WTC11 (cell line): ENCODE results near the gene NBEA. TPM values are rescaled to one million over a fixed set of nuclear protein-coding genes. Genes with fewer than 3 reads are reported as not detected.

Source experiments
- ATAC-seq: fragments of 200-7000 bp; cut with Tn5 transposase; 2 replicates; pipeline ENCODE4 v1.10.0; 2021; ENCODE audit warnings: mild to moderate bottlenecking, moderate library complexity
- CTCF ChIA-PET: fragments of 300-600 bp; sonication (Branson Sonifier 250); formaldehyde crosslinking; loops from one replicate; lab custom pipeline; 2021; ENCODE audit warnings: antibody characterized with exemption; lab: Charles Lee
- POLR2A ChIA-PET: fragments of 350-600 bp; sonication (Branson Sonifier 250); formaldehyde crosslinking; loops from one replicate; lab custom pipeline; 2021; ENCODE audit warnings: antibody characterized with exemption; lab: Charles Lee
- DNase-seq: peaks from one replicate; pipeline ENCODE4 v3.0.0; 2021; ENCODE audit warnings: low spot score
- H3K27ac Mint-ChIP-seq: 2 replicates; pipeline ENCODE4 v1.8.0; 2021; ENCODE audit warnings: mixed read lengths
- H3K27me3 Mint-ChIP-seq: 2 replicates; pipeline ENCODE4 v1.8.0; 2021; ENCODE audit warnings: low read depth, mild to moderate bottlenecking, moderate library complexity, mixed read lengths
- H3K36me3 Mint-ChIP-seq: 2 replicates; pipeline ENCODE4 v1.8.0; 2021; ENCODE audit warnings: mixed read lengths
- H3K4me1 Mint-ChIP-seq: 2 replicates; pipeline ENCODE4 v1.8.0; 2022; ENCODE audit warnings: mixed read lengths
- H3K4me3 Mint-ChIP-seq: 2 replicates; pipeline ENCODE4 v1.8.0; 2021; ENCODE audit warnings: mild to moderate bottlenecking, moderate library complexity, mixed read lengths
- H3K9me3 Mint-ChIP-seq: 2 replicates; pipeline ENCODE4 v1.8.0; 2021; ENCODE audit warnings: mixed read lengths
- ATF1 ChIP-seq: sonication (generic); formaldehyde crosslinking; IDR thresholded peaks from 2 replicates; pipeline ENCODE4 v1.8.1; 2023; ENCODE audit warnings: mild to moderate bottlenecking, moderate library complexity, missing genetic modification reagents
- ATF6 ChIP-seq: sonication (generic); formaldehyde crosslinking; IDR thresholded peaks from 2 replicates; pipeline ENCODE4 v1.8.1; 2023; ENCODE audit warnings: mild to moderate bottlenecking, missing genetic modification reagents
- CBFB ChIP-seq: sonication (generic); formaldehyde crosslinking; IDR thresholded peaks from 2 replicates; pipeline ENCODE4 v1.8.1; 2022; ENCODE audit warnings: mild to moderate bottlenecking, low read depth, missing genetic modification reagents
- E2F1 ChIP-seq: sonication (generic); formaldehyde crosslinking; IDR thresholded peaks from 2 replicates; pipeline ENCODE4 v1.8.0; 2022; ENCODE audit warnings: mild to moderate bottlenecking, missing genetic modification reagents
- EMX1 ChIP-seq: fragments of 250-450 bp; sonication (Bioruptor Pico); IDR thresholded peaks from 2 replicates; pipeline ENCODE4 v1.8.0; 2021; ENCODE audit warnings: mild to moderate bottlenecking
- ERG ChIP-seq: fragments of 250-450 bp; sonication (Bioruptor Pico); IDR thresholded peaks from 2 replicates; pipeline ENCODE4 v1.8.0; 2021; ENCODE audit warnings: mild to moderate bottlenecking
- ESRRA ChIP-seq: sonication (generic); formaldehyde crosslinking; IDR thresholded peaks from 2 replicates; pipeline ENCODE4 v1.8.1; 2022; ENCODE audit warnings: mild to moderate bottlenecking, missing genetic modification reagents, borderline replicate concordance
- FOXJ3 ChIP-seq: sonication (generic); formaldehyde crosslinking; IDR thresholded peaks from 2 replicates; pipeline ENCODE4 v1.9.0; 2021; ENCODE audit warnings: missing genetic modification reagents, mild to moderate bottlenecking, borderline replicate concordance
- GTF2I ChIP-seq: fragments of 250-450 bp; sonication (Bioruptor Pico); conservative IDR thresholded peaks from 2 replicates; pipeline ENCODE4 v1.4.0; 2021; ENCODE audit warnings: mild to moderate bottlenecking
- KAT7 ChIP-seq: sonication (generic); formaldehyde crosslinking; IDR thresholded peaks from 2 replicates; pipeline ENCODE4 v1.8.1; 2023; ENCODE audit warnings: missing genetic modification reagents, mild to moderate bottlenecking, borderline replicate concordance
- ZBTB21 ChIP-seq: sonication (generic); formaldehyde crosslinking; IDR thresholded peaks from 2 replicates; pipeline ENCODE4 v1.8.1; 2023; ENCODE audit warnings: mild to moderate bottlenecking, missing genetic modification reagents, borderline replicate concordance
- ZNF219 ChIP-seq: sonication (generic); formaldehyde crosslinking; IDR thresholded peaks from 2 replicates; pipeline ENCODE4 v1.8.0; 2023; ENCODE audit warnings: missing genetic modification reagents, mild to moderate bottlenecking, borderline replicate concordance
- ZNF281 ChIP-seq: sonication (generic); formaldehyde crosslinking; IDR thresholded peaks from 2 replicates; pipeline ENCODE4 v1.8.0; 2023; ENCODE audit warnings: mild to moderate bottlenecking, missing genetic modification reagents
- total RNA-seq: library from RNA; stranded (reverse); gene quantifications from 3 replicates; pipeline ENCODE4 v1.2.3, GENCODE V29; 2021
- TF ChIP-seq, protein P1 (sequence below): sonication (generic); formaldehyde crosslinking; conservative IDR thresholded peaks from 2 replicates; pipeline ENCODE4 v1.8.1; 2022; ENCODE audit warnings: mild to moderate bottlenecking, missing genetic modification reagents
- TF ChIP-seq, protein P2 (sequence below): sonication (generic); formaldehyde crosslinking; IDR thresholded peaks from 2 replicates; pipeline ENCODE4 v1.8.0; 2022; ENCODE audit warnings: mild to moderate bottlenecking, missing genetic modification reagents
- TF ChIP-seq, protein P3 (sequence below): sonication (generic); formaldehyde crosslinking; conservative IDR thresholded peaks from 2 replicates; pipeline ENCODE4 v1.8.1; 2023; ENCODE audit warnings: mild to moderate bottlenecking, low read depth, missing genetic modification reagents, moderate library complexity
- TF ChIP-seq, protein P4 (sequence below): sonication (generic); formaldehyde crosslinking; IDR thresholded peaks from 2 replicates; pipeline ENCODE4 v1.8.0; 2022; ENCODE audit warnings: missing genetic modification reagents

Gene NBEA
- total RNA-seq, 1 experiment from 2014 or later = 20.9 TPM

DNA sequence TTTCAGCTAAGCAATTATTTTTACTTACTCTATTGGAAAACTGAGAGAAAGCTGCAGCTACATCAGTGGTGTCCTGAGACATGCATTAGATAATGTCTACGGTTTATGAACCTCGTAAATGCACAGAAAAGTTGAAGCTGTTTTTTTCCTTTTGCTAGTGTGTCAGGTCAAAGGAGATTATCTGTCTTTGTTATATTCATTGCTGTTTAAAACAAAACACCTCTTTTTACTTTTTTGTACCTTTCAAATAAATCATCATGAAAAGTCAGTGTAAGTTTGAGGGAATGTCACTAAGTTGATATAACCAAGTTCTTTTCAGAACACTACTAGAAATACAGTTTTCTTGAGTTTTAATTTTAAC is 2.2 kb downstream of the NBEA start:
- no peak for ATAC-seq

More for the DNA sequence above, 2.2 kb downstream of the NBEA start:
- Mint-ChIP-seq H3K36me3 (no peaks in the 10 kb centered on the region), H3K27ac (no peak overlapping the region), H3K4me1 (peaks cover 59% of the 10 kb centered on the region), H3K27me3 (no peaks in the 10 kb centered on the region), H3K4me3 (peak overlapping the region; percentile 83), H3K9me3 (no peaks in the 10 kb centered on the region)
- CTCF ChIA-PET = no interaction called here
- no peak for DNase-seq
- TF ChIP-seq ZBTB21 (CRISPR knock-in tag) (no peak), ESRRA (CRISPR knock-in tag) (no peak), ZNF219 (no peak), GTF2I (CRISPR knock-in tag) (no peak), ERG (CRISPR knock-in tag) (no peak), ZNF281 (CRISPR knock-in tag) (no peak), CBFB (CRISPR knock-in tag) (no peak), ATF1 (CRISPR knock-in tag) (no peak), KAT7 (CRISPR knock-in tag) (no peak), FOXJ3 (CRISPR knock-in tag) (no peak), E2F1 (CRISPR knock-in tag) (no peak), ATF6 (CRISPR knock-in tag) (no peak), EMX1 (CRISPR knock-in tag) (no peak)
- TF ChIP-seq, protein P1, sequence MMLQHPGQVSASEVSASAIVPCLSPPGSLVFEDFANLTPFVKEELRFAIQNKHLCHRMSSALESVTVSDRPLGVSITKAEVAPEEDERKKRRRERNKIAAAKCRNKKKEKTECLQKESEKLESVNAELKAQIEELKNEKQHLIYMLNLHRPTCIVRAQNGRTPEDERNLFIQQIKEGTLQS (CRISPR knock-in tag) = no peak
- TF ChIP-seq, protein P2, sequence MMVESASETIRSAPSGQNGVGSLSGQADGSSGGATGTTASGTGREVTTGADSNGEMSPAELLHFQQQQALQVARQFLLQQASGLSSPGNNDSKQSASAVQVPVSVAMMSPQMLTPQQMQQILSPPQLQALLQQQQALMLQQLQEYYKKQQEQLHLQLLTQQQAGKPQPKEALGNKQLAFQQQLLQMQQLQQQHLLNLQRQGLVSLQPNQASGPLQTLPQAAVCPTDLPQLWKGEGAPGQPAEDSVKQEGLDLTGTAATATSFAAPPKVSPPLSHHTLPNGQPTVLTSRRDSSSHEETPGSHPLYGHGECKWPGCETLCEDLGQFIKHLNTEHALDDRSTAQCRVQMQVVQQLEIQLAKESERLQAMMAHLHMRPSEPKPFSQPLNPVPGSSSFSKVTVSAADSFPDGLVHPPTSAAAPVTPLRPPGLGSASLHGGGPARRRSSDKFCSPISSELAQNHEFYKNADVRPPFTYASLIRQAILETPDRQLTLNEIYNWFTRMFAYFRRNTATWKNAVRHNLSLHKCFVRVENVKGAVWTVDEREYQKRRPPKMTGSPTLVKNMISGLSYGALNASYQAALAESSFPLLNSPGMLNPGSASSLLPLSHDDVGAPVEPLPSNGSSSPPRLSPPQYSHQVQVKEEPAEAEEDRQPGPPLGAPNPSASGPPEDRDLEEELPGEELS (CRISPR knock-in tag) = no peak
- TF ChIP-seq, protein P3, sequence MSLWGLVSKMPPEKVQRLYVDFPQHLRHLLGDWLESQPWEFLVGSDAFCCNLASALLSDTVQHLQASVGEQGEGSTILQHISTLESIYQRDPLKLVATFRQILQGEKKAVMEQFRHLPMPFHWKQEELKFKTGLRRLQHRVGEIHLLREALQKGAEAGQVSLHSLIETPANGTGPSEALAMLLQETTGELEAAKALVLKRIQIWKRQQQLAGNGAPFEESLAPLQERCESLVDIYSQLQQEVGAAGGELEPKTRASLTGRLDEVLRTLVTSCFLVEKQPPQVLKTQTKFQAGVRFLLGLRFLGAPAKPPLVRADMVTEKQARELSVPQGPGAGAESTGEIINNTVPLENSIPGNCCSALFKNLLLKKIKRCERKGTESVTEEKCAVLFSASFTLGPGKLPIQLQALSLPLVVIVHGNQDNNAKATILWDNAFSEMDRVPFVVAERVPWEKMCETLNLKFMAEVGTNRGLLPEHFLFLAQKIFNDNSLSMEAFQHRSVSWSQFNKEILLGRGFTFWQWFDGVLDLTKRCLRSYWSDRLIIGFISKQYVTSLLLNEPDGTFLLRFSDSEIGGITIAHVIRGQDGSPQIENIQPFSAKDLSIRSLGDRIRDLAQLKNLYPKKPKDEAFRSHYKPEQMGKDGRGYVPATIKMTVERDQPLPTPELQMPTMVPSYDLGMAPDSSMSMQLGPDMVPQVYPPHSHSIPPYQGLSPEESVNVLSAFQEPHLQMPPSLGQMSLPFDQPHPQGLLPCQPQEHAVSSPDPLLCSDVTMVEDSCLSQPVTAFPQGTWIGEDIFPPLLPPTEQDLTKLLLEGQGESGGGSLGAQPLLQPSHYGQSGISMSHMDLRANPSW = no peak
- TF ChIP-seq, protein P4, sequence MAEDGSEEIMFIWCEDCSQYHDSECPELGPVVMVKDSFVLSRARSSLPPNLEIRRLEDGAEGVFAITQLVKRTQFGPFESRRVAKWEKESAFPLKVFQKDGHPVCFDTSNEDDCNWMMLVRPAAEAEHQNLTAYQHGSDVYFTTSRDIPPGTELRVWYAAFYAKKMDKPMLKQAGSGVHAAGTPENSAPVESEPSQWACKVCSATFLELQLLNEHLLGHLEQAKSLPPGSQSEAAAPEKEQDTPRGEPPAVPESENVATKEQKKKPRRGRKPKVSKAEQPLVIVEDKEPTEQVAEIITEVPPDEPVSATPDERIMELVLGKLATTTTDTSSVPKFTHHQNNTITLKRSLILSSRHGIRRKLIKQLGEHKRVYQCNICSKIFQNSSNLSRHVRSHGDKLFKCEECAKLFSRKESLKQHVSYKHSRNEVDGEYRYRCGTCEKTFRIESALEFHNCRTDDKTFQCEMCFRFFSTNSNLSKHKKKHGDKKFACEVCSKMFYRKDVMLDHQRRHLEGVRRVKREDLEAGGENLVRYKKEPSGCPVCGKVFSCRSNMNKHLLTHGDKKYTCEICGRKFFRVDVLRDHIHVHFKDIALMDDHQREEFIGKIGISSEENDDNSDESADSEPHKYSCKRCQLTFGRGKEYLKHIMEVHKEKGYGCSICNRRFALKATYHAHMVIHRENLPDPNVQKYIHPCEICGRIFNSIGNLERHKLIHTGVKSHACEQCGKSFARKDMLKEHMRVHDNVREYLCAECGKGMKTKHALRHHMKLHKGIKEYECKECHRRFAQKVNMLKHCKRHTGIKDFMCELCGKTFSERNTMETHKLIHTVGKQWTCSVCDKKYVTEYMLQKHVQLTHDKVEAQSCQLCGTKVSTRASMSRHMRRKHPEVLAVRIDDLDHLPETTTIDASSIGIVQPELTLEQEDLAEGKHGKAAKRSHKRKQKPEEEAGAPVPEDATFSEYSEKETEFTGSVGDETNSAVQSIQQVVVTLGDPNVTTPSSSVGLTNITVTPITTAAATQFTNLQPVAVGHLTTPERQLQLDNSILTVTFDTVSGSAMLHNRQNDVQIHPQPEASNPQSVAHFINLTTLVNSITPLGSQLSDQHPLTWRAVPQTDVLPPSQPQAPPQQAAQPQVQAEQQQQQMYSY (CRISPR knock-in tag) = no peak
- POLR2A ChIA-PET = no interaction called here
